IMR-90 (cell line): ENCODE data around the gene DLX3. TPM values are rescaled to one million over a fixed set of nuclear protein-coding genes. Genes with fewer than 3 reads are reported as not detected.
A peak's percentile ranks its signal among the peaks of the same experiment; 100 is the strongest.

Source experiments
- ATAC-seq: fragments of 200-7000 bp; cut with Tn5 transposase; 2 replicates; pipeline ENCODE4 v1.9.1; 2020; ENCODE audit warnings: low read depth, mild to moderate bottlenecking, moderate library complexity
- BruUV-seq: library from RNA; stranded (reverse); fragments of 400-500 nt; replicated peaks from 2 replicates; lab custom pipeline; 2021; lab: Mats Ljungman, UMichigan
- CTCF ChIA-PET: fragments of 300-600 bp; formaldehyde crosslinking; extraction: SDS; loops from one replicate; lab custom pipeline; 2021; ENCODE audit warnings: antibody characterized with exemption; lab: Yijun Ruan, JAX
- POLR2A ChIA-PET: fragments of 300-600 bp; sonication (Branson Sonifier 250); formaldehyde crosslinking; loops from one replicate; lab custom pipeline; 2022; ENCODE audit warnings: antibody characterized with exemption; ENCODE audit not compliant: unreplicated experiment; lab: Charles Lee
- DNase-seq: peaks from one replicate; pipeline ENCODE4 v3.0.0; 2013
- H2AFZ ChIP-seq: replicated peaks from 2 replicates; pipeline ENCODE3; 2013; ENCODE audit warnings: low read length, mild to moderate bottlenecking; ENCODE audit not compliant: poor library complexity
- H2AK5ac ChIP-seq: 2 replicates; pipeline ENCODE4 v1.6.1; 2013; ENCODE audit warnings: low read depth, low read length, inconsistent platforms
- H2AK9ac ChIP-seq: replicated peaks from 2 replicates; pipeline ENCODE3; 2013; ENCODE audit warnings: mild to moderate bottlenecking, low read depth, low read length, moderate library complexity; ENCODE audit not compliant: poor library complexity
- H2BK120ac ChIP-seq: 2 replicates; pipeline ENCODE4 v1.6.1; 2013; ENCODE audit warnings: low read depth, low read length, inconsistent platforms
- H2BK15ac ChIP-seq: 3 replicates; pipeline ENCODE4 v1.6.1; 2013; ENCODE audit warnings: low read depth, low read length, inconsistent platforms
- H2BK20ac ChIP-seq: 2 replicates; pipeline ENCODE4 v1.6.1; 2013; ENCODE audit warnings: low read depth, mild to moderate bottlenecking, inconsistent platforms, low read length, moderate library complexity
- H2BK5ac ChIP-seq: 2 replicates; pipeline ENCODE4 v1.6.1; 2013; ENCODE audit warnings: mild to moderate bottlenecking, low read depth, low read length, inconsistent platforms; ENCODE audit not compliant: poor library complexity, severe bottlenecking
- H3K14ac ChIP-seq: replicated peaks from 2 replicates; pipeline ENCODE4 v1.6.1; 2013; ENCODE audit warnings: low read depth, low read length, inconsistent platforms
- H3K18ac ChIP-seq: 2 replicates; pipeline ENCODE4 v1.6.1; 2013; ENCODE audit warnings: low read depth, low read length, control low read depth
- H3K23ac ChIP-seq: 2 replicates; pipeline ENCODE4 v1.6.1; 2013; ENCODE audit warnings: low read depth, low read length, inconsistent platforms
- H3K27ac ChIP-seq: 2 replicates; pipeline ENCODE4 v1.5.1; 2013; ENCODE audit warnings: mild to moderate bottlenecking, control low read depth, low read length; ENCODE audit not compliant: insufficient read depth
- H3K27me3 ChIP-seq: 2 replicates; pipeline ENCODE4 v1.6.1; 2013; ENCODE audit warnings: low read length; ENCODE audit not compliant: control insufficient read depth, insufficient read depth
- H3K36me3 ChIP-seq: 2 replicates; pipeline ENCODE4 v1.6.1; 2013; ENCODE audit warnings: low read length, mixed read lengths; ENCODE audit not compliant: control insufficient read depth, insufficient read depth
- H3K4ac ChIP-seq: 2 replicates; pipeline ENCODE4 v1.6.1; 2013; ENCODE audit warnings: low read depth, low read length, inconsistent platforms
- H3K4me1 ChIP-seq: 2 replicates; pipeline ENCODE4 v1.6.1; 2013; ENCODE audit warnings: low read length, mixed read lengths; ENCODE audit not compliant: control insufficient read depth, insufficient read depth
- H3K4me2 ChIP-seq: 2 replicates; pipeline ENCODE4 v1.6.1; 2013; ENCODE audit warnings: low read depth, mild to moderate bottlenecking, control low read depth, low read length, moderate library complexity
- H3K4me3 ChIP-seq: 2 replicates; pipeline ENCODE4 v1.5.1; 2013; ENCODE audit warnings: low read depth, mild to moderate bottlenecking, control low read depth, low read length, moderate library complexity; ENCODE audit not compliant: insufficient read depth
- H3K56ac ChIP-seq: 2 replicates; pipeline ENCODE4 v1.6.1; 2013; ENCODE audit warnings: low read length, inconsistent platforms; ENCODE audit not compliant: insufficient read depth; ENCODE audit errors: extremely low read depth
- H3K79me1 ChIP-seq, 2 experiments: 2 replicates each; pipeline ENCODE4 v1.6.1; 2013; ENCODE audit warnings: low read length in 2 of 2, inconsistent platforms in 1 of 2, low read depth in 1 of 2
- H3K9ac ChIP-seq: 2 replicates; pipeline ENCODE4 v1.6.1; 2013; ENCODE audit warnings: low read depth, low read length, control low read depth
- H3K9me1 ChIP-seq: 2 replicates; pipeline ENCODE4 v1.6.1; 2013; ENCODE audit warnings: low read length, inconsistent platforms; ENCODE audit not compliant: insufficient read depth
- H3K9me3 ChIP-seq: 2 replicates; pipeline ENCODE4 v1.6.1; 2013; ENCODE audit warnings: low read length; ENCODE audit not compliant: control insufficient read depth, insufficient read depth
- H4K20me1 ChIP-seq: 2 replicates; pipeline ENCODE4 v1.6.1; 2013; ENCODE audit warnings: low read length, inconsistent platforms; ENCODE audit not compliant: insufficient read depth
- H4K5ac ChIP-seq: 2 replicates; pipeline ENCODE4 v1.6.1; 2013; ENCODE audit warnings: mild to moderate bottlenecking, low read depth, low read length, control low read depth
- H4K8ac ChIP-seq, 2 experiments: 2 replicates each; pipeline ENCODE4 v1.6.1; 2013; ENCODE audit warnings: low read depth in 2 of 2, low read length in 2 of 2, control low read depth in 1 of 2, inconsistent platforms in 1 of 2
- H4K91ac ChIP-seq: 2 replicates; pipeline ENCODE4 v1.6.1; 2013; ENCODE audit warnings: low read depth, low read length, inconsistent platforms; ENCODE audit not compliant: insufficient read depth
- CEBPB ChIP-seq: IDR thresholded peaks from 2 replicates; pipeline ENCODE4 v1.6.1; 2012; ENCODE audit warnings: low read depth, low read length, improper control_type of control experiment
- WGBS, 2 experiments: methylation state at CpG; one replicate each; pipeline versions ENCODE4 v1.1.5 to v1.1.7; 2013; ENCODE audit warnings: missing lambda C conversion rate in 2 of 2; ENCODE audit not compliant: insufficient read length in 1 of 2; ENCODE audit errors: extremely low coverage in 2 of 2; 5-methylcytosine and 5-hydroxymethylcytosine counted together
- dilution Hi-C: fragments of 300-500 bp; cut with HindIII; formaldehyde crosslinking; loops from one replicate; pipeline ENCODE4 v1.14.3; 2018; ENCODE audit warnings: low sequenced_read_pairs; ENCODE audit not compliant: unreplicated experiment
- in situ Hi-C: fragments of 300-500 bp; cut with MboI; formaldehyde crosslinking; loops from 3 replicates; pipeline ENCODE4 v1.14.3; 2019; ENCODE audit warnings: low sequenced_read_pairs, inconsistent platforms, mixed read lengths
- intact Hi-C: fragments of 100-400 bp; cut with micrococcal nuclease; formaldehyde crosslinking; loops from 2 replicates; pipeline ENCODE4 v1.10.0; 2022
- polyA plus RNA-seq, 3 experiments: library from polyadenylated mRNA; depleted of rRNA; stranded (reverse); fragments of >200 nt; gene quantifications; 2 replicates each; pipeline ENCODE4 v1.2.3, GENCODE V29; 2012; ENCODE audit warnings: low replicate concordance in 1 of 3
- total RNA-seq: library from RNA; depleted of rRNA; stranded (reverse); fragments of >200 nt; gene quantifications from 2 replicates; pipeline ENCODE4 v1.2.3, GENCODE V29; 2012
- TF ChIP-seq, protein P1 (sequence below): fragments of 150-350 bp; IDR thresholded peaks from 2 replicates; pipeline ENCODE4 v1.6.1; 2016; ENCODE audit warnings: low read depth, mild to moderate bottlenecking, low read length, moderate library complexity, borderline replicate concordance

DLX3 gene
- total and polyA plus RNA-seq, 2 of the 4 experiments (the other 2 are of a cell fraction), result not detected

DNA sequence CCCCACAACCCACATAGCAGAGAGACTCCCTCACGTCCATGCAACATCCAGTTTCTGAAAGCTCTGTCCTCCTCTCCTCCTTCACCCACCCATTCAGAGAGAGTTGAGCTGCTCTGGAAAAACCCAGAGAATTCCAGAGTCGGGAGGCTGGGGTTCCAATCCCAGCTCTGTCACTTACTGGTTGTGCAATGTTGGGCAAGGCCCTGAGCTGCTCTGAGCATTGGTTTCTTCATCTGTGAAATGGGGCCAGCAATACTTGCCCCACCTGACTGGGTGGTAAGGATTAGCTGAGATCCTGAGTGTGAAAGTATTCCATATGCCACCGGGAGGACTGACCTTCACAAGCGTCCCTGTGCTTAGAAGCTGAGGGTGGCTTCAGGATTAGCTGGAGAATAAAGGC, 38.2 kb downstream of the DLX3 start:
- Histone ChIP-seq H3K4ac (no peak overlapping the region), H2AFZ (peak overlapping the region; percentile 44), H4K8ac (no peak overlapping the region), H3K4me3 (no peak overlapping the region), H2AK9ac (no peak overlapping the region), H3K4me2 (no peak overlapping the region), H3K9ac (no peak overlapping the region), H2BK120ac (no peak overlapping the region), H3K27ac (no peak overlapping the region), H2BK15ac (no peak overlapping the region), H4K20me1 (peaks cover 4% of the 10 kb centered on the region), H2BK5ac (no peak overlapping the region), H3K4me1 (no peaks in the 10 kb centered on the region), H3K23ac (no peak overlapping the region), H3K27me3 (peaks cover 54% of the 10 kb centered on the region), H3K9me1 (0 out of 2 replicates have a peak, but pooled peaks cover 6% of the 10 kb centered on the region), H3K9me3 (no peaks in the 10 kb centered on the region), H3K18ac (no peak overlapping the region), H4K5ac (no peak overlapping the region), H3K36me3 (no peaks in the 10 kb centered on the region), H2AK5ac (no peak overlapping the region), H4K91ac (no peak overlapping the region), H2BK20ac (no peak overlapping the region), H3K56ac (no peak overlapping the region), H3K14ac (no peak overlapping the region), H3K79me1 (no peaks in the 10 kb centered on the region)
- CTCF ChIA-PET, result no interaction called here
- dilution Hi-C loops (no loop called here), intact Hi-C loops (no loop called here), in situ Hi-C loops (no loop called here)
- DNase-seq (no peak), ATAC-seq (no peak)
- TF ChIP-seq, protein P1, sequence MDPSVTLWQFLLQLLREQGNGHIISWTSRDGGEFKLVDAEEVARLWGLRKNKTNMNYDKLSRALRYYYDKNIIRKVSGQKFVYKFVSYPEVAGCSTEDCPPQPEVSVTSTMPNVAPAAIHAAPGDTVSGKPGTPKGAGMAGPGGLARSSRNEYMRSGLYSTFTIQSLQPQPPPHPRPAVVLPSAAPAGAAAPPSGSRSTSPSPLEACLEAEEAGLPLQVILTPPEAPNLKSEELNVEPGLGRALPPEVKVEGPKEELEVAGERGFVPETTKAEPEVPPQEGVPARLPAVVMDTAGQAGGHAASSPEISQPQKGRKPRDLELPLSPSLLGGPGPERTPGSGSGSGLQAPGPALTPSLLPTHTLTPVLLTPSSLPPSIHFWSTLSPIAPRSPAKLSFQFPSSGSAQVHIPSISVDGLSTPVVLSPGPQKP, result no peak
- peak; percentile 11; the same call in 1 of the 2 replicates for TF ChIP-seq CEBPB
- POLR2A ChIA-PET, result no interaction called here
- 33% methylated on average over 1 of the region's 4 CpGs; no CpG with 5 or more reads in 1 of the 2 experiments for WGBS, 2 experiments
- no TSS peak for BruUV-seq
